HG03354 (cell line): ENCODE measurements around the gene YEATS4.
"Not testable (repeated sequence)": the region's sequence is repeated elsewhere in the genome, so short reads cannot be mapped to it uniquely, and the experiment has no call there.

Source experiments
- ATAC-seq: cut with Tn5 transposase; IDR thresholded peaks from one replicate; pipeline ENCODE4 v1.9.1; 2021; ENCODE audit warnings: mild to moderate bottlenecking; ENCODE audit not compliant: unreplicated experiment, poor library complexity, severe bottlenecking

YEATS4 gene

GRCh38 chr12:69359531-69360347, at the start of gene YEATS4:
TSS of gene YEATS4 (plus strand) at chr12:69359743. CDS start at chr12:69359973, 230 bp downstream.
- peak; percentile 90 for ATAC-seq

- no peak for ATAC-seq
Measured at GRCh38 chr12:69313209-69313608, 46.3 kb upstream of the YEATS4 start.

- not testable (repeated sequence) for ATAC-seq
Measured at GRCh38 chr12:69316784-69317183, 42.8 kb upstream of the YEATS4 start.

GRCh38 chr12:69317233-69317632, 42.3 kb upstream of the YEATS4 start:
- not testable (repeated sequence) for ATAC-seq

GRCh38 chr12:69318225-69318624, 41.3 kb upstream of the YEATS4 start:
- no peak for ATAC-seq

- no peak for ATAC-seq
Measured at GRCh38 chr12:69321351-69321750, 38.2 kb upstream of the YEATS4 start.

GRCh38 chr12:69324797-69325466, 34.6 kb upstream of the YEATS4 start:
- ATAC-seq, result peak; percentile 93

- no peak for ATAC-seq
Measured at GRCh38 chr12:69328426-69328825, 31.1 kb upstream of the YEATS4 start.

GRCh38 chr12:69329669-69330428, 29.7 kb upstream of the YEATS4 start:
- ATAC-seq, result peak; percentile 33

GRCh38 chr12:69330475-69331473, 28.8 kb upstream of the YEATS4 start:
- peak; percentile 82 for ATAC-seq

GRCh38 chr12:69331519-69331908, 28.0 kb upstream of the YEATS4 start:
- no peak for ATAC-seq

- ATAC-seq, result no peak
Measured at GRCh38 chr12:69331909-69332684, 27.4 kb upstream of the YEATS4 start.

GRCh38 chr12:69332815-69333358, 26.7 kb upstream of the YEATS4 start:
- ATAC-seq, result no peak

- ATAC-seq, result no peak
Measured at GRCh38 chr12:69334158-69334557, 25.4 kb upstream of the YEATS4 start.

GRCh38 chr12:69337311-69338090, 22.0 kb upstream of the YEATS4 start:
- ATAC-seq, result no peak

GRCh38 chr12:69338120-69338859, 21.3 kb upstream of the YEATS4 start:
- no peak for ATAC-seq

- ATAC-seq, result no peak
Measured at GRCh38 chr12:69338936-69339335, 20.6 kb upstream of the YEATS4 start.
